C4-2B (cell line): ENCODE measurements around the gene DYRK1A.

ENCODE experiments used
- H3K27ac ChIP-seq: fragments of 450-650 bp; 2 replicates; pipeline ENCODE4 v1.5.1; 2017
- ZFX ChIP-seq: fragments of 450-650 bp; IDR thresholded peaks from 2 replicates; pipeline ENCODE4 v1.6.1; 2017
- TF ChIP-seq, protein P1 (sequence below): fragments of 450-650 bp; conservative IDR thresholded peaks from 2 replicates; pipeline ENCODE4 v1.5.1; 2017; ENCODE audit warnings: mild to moderate bottlenecking

The DYRK1A gene

DNA sequence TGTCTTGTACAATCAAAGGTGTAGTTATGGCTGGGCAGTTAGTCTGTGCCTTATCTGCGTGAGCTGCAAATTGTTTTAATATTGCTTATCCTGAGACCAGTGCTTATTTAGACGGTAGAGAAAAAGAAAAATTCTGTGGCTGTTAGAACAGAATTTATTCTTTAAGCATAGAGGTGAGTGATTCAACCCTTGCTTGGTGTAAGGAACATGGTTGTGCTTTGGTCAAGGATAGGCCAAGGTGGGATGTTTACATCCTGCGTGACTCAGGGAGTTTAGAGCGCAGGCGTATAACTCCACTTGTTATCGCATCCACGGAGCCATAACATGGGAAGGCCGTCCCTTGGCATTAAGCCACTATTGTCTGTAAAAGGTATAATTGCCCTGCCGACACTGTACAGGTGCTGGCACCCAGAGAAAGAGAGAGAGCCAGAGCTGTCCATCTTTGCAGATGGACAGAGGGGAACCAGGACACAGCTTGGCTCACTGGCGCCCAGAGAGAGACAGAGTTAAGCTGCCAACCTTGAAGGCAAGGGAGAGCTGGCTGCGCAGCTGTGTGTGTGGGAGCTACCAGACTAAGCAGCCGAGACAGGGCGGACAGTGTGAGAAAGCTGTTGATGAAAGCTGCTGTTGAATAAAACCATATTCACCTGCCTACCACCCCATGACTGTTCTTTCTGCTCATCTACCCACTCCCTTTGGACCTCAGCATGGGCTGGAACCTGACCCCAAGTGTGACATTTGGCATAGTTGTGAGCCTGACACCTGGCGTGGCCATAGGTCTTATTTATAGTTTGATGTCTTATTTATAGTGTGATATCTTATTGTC lies 200.4 kb downstream of the DYRK1A start:
- no peak for TF ChIP-seq ZFX
- TF ChIP-seq, protein P1, sequence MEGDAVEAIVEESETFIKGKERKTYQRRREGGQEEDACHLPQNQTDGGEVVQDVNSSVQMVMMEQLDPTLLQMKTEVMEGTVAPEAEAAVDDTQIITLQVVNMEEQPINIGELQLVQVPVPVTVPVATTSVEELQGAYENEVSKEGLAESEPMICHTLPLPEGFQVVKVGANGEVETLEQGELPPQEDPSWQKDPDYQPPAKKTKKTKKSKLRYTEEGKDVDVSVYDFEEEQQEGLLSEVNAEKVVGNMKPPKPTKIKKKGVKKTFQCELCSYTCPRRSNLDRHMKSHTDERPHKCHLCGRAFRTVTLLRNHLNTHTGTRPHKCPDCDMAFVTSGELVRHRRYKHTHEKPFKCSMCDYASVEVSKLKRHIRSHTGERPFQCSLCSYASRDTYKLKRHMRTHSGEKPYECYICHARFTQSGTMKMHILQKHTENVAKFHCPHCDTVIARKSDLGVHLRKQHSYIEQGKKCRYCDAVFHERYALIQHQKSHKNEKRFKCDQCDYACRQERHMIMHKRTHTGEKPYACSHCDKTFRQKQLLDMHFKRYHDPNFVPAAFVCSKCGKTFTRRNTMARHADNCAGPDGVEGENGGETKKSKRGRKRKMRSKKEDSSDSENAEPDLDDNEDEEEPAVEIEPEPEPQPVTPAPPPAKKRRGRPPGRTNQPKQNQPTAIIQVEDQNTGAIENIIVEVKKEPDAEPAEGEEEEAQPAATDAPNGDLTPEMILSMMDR = no peak
- no peak overlapping the region for H3K27ac ChIP-seq

DNA sequence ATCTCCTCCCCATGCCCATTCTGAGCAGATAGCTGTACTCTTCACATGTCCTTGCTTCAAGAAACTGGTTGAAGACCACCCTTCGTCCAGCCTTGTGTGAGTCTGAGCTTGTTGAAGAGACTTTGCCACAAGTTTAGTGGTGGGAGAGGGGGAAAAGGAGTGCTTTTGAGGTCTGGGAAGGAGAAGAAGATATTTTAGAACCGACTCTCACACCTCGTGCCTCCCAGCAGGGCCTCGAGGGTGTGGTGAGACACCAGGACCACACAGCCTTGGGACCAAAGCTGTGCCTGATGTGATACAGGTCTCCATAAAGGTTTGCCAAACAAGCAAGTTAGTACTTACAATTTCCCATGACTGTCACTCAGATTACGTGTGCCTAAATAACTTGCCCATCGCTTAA lies 201.8 kb downstream of the DYRK1A start:
- no peak overlapping the region for H3K27ac ChIP-seq
- TF ChIP-seq ZFX = no peak
- TF ChIP-seq, protein P1 = no peak

DNA sequence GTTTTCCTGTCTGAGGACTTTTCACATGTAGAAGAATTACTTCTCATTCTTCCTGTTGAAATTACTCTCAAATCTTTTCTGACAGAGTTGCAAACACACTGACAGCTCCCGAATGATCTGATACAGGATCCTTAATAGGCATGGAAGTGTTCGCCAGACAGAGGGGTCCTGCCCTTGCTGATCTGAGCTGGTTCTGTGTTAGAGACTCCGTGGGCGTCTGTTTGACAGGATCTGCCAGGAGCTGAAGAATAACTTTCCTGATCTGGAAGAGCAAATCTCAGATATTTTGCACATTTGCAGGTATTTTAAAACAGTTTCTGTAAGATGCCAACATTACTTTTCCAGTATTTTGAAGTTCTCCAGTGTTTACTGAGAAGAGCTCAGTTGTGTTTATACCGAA lies 202.3 kb downstream of the DYRK1A start:
- no peak overlapping the region for H3K27ac ChIP-seq
- TF ChIP-seq, protein P1 = no peak
- TF ChIP-seq ZFX = no peak

DNA sequence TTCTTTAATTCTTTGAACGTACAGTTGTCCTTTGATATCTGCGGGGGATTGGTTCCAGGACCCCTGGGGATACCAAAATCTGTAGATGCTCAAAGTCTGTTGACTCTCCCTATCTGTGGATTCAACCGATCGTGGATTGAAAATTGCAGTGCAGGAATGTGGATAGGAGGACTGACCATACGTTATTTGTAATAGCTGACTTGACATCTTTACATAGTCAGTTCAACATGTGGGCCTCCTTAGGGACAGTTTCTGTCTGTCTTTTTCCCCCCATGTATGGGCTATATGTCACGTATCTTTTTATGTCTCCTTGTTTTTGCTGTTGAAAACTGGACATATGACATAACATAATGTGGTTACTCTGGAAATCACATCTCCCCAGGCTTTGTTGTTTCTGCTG lies 204.9 kb downstream of the DYRK1A start:
- H3K27ac ChIP-seq = no peak overlapping the region
- TF ChIP-seq, protein P1 = no peak
- no peak for TF ChIP-seq ZFX

DNA sequence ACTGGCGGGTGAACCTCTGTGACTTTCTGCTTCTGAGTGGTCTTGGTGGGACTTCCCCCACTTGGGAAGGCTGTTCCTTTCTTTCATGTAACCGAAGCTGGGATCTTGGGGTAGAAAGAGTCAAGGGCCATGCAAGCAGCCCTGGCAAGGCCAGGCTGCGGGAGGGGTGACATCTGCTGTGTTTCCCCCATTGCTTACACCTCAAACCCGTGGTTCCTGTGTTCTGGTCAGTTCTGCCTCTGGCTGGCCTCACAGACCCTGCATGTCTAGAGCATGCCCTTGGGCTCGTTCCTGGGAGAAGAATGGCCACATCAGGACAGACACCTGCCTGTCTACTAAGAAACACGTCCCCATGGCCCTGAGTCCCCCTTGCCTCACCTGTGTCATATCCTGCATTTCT lies 207.7 kb downstream of the DYRK1A start:
- TF ChIP-seq ZFX = no peak
- TF ChIP-seq, protein P1 = no peak
- H3K27ac ChIP-seq = no peak overlapping the region

DNA sequence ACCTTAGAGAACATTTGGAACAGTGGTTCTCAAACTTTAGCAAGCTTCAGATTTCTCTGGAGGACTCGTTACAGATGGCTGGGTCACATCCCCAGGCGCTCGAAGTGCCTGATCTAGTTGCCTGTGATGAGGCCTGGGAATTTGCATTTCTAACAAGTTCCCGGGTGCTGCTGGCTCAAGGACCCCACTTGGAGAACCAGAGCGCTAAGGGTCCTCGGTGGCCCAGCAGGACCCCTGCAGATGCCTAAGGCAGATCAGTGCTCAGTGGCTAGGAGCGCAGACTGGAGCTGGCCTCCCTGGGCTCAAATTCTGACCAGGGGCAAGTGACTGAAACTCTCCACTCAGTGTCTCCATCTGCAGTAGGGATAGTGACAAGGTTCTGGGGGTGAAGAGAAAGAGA lies 208.2 kb downstream of the DYRK1A start:
- H3K27ac ChIP-seq = no peak overlapping the region
- TF ChIP-seq, protein P1 = no peak
- TF ChIP-seq ZFX = no peak

DNA sequence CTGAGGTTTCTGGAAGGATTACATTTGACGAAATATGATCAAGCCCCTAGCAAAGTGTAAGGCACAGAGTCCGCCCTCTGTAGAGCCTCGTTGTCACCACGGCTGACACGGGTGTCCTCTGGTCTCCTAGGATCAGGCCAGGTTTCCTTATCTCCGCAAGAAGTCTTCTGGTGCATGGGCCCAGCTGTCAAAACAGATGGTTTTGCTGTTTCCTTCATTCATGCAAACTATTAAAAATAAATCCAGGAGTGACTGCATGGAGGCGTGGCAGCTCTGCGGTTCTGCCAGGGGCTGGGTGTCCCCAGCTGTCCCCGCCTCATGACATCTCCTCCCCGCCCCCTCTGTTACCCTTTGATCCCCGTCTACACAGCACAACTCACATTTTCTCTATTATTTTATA lies 209.0 kb downstream of the DYRK1A start:
- no peak overlapping the region for H3K27ac ChIP-seq

More for the DNA sequence above, 209.0 kb downstream of the DYRK1A start:
- TF ChIP-seq ZFX = no peak
- TF ChIP-seq, protein P1 = no peak
